ENCODE data around the gene PRPF40B. TPM values are rescaled to one million over a fixed set of nuclear protein-coding genes. Genes with fewer than 3 reads are reported as not detected.

The PRPF40B gene
- total RNA-seq, 4 donors from 2014 or later: 15.6 to 22.2 (median 17.5) TPM

DNA sequence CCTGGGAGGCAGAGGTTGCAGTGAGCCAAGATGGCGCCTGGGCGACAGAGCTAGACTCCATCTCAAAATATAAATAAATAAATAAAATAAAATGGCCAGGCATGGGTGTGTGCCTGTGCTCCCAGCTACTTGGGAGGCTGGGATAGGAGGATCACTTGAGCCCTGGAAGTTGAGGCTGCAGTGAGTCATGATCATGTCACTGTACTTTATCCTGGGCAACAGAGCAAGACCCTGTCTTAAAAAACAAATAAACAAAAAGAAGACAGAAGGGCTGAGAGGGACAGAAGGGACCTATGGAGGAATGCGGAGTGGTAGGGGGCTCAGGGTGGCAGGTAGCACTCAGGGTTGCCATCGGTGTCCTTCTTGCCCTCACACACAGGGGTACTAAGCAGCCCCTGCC lies 40.8 kb downstream of the PRPF40B start:
- 94 to 99% methylated on average over 4 of the region's 4 CpGs for whole genome bisulfite sequencing, 2 donors
- no peak for DNase-seq (ENCODE audit: low spot score in 2 of 2)
- TF ChIP-seq POLR2A (IDR thresholded peaks at IDR 0.05): no peak
- TF ChIP-seq, protein P1, sequence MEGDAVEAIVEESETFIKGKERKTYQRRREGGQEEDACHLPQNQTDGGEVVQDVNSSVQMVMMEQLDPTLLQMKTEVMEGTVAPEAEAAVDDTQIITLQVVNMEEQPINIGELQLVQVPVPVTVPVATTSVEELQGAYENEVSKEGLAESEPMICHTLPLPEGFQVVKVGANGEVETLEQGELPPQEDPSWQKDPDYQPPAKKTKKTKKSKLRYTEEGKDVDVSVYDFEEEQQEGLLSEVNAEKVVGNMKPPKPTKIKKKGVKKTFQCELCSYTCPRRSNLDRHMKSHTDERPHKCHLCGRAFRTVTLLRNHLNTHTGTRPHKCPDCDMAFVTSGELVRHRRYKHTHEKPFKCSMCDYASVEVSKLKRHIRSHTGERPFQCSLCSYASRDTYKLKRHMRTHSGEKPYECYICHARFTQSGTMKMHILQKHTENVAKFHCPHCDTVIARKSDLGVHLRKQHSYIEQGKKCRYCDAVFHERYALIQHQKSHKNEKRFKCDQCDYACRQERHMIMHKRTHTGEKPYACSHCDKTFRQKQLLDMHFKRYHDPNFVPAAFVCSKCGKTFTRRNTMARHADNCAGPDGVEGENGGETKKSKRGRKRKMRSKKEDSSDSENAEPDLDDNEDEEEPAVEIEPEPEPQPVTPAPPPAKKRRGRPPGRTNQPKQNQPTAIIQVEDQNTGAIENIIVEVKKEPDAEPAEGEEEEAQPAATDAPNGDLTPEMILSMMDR (IDR thresholded peaks at IDR 0.05): no peak
- H3K4me3 ChIP-seq (ENCODE audit: low read depth, poor library complexity, severe bottlenecking): no peak overlapping the region
- intact Hi-C loops (cut with DNase I; ENCODE audit: low total_unique reads): no loop called here

DNA sequence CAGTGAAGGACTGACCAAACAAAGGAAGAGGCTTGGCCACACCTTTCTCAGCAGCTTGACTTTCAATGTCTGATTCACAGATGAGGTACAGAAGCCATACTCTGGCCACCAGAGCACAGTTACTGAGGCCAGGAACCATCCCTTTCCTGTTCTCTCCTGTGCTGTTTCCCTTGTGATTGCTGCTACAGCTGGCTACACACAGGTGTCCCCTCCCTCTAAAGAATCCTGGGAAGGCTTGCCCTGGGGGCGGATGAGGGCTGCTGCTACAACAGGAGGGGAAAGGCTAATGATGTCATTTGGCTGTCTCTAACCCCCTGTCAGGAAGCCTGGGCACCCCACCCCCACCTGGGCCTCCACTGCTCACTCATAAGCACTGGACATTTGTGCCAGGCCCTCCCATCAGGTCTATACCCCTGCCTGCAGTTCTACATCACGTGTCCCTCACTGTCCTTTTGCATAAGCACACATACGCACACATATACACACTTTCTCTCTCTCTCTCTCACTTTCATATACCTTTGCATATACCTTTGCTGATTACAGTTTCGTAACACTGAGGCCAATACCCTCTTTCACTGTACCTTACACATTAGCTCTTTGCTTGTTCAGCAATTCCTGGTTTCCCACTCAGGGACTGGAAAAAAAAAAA lies 41.4 kb downstream of the PRPF40B start:
- DNase-seq (ENCODE audit: low spot score in 2 of 2): no peak
- WGBS, 2 donors: 90 to 99% methylated on average over 4 of the region's 4 CpGs

DNA sequence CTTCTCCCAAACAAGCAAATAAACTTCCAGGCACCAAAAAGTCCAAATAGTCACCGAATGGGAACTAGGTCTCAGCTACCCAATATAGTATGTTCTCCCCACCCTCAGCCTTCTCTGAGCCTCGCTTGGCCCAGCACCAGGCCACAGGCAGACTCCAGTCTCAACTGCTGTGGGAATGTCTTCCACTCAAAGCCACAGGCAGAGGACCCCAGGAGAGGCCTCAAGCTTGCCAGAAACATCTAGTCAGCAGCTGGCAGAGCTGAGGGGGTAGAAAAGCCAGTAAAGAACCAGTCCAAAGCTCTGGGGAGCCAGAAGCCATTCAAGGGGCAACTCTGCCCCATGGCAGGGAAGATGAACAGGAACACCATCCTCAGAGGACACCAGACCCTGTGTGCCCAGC lies 42.0 kb downstream of the PRPF40B start:
- TF ChIP-seq, protein P1 (IDR thresholded peaks at IDR 0.05): no peak
- no peak for TF ChIP-seq POLR2A (IDR thresholded peaks at IDR 0.05)
- intact Hi-C loops (cut with DNase I; ENCODE audit: low total_unique reads): no loop called here
- no peak for DNase-seq (ENCODE audit: low spot score in 2 of 2)
- 66 to 79% methylated on average over 2 of the region's 2 CpGs for WGBS, 2 donors
- H3K4me3 ChIP-seq (ENCODE audit: low read depth, poor library complexity, severe bottlenecking): no peak overlapping the region

More for the DNA sequence above, 41.4 kb downstream of the PRPF40B start:
- no peak overlapping the region for H3K4me3 ChIP-seq (ENCODE audit: low read depth, poor library complexity, severe bottlenecking)
- TF ChIP-seq, protein P1 (IDR thresholded peaks at IDR 0.05): no peak
- intact Hi-C loops (cut with DNase I; ENCODE audit: low total_unique reads): no loop called here

DNA sequence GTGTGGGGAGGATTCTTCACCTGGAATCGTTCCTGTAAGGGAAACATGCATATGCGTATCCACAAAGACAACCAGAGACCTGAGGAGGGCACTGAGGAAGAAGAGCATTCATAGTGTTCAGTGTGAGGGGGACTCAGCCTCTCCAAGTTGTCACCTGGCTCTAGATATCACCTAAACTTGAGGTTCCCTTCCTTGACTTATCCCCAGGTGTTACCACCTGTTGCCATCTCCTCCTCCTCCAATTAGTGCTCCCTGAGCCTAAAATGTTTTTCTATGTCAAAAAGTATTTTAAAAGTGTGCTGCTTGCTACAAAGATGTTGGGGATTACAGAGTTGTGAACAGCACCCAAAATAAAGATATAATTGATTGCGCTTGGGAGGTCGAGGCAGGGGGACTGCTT lies 42.8 kb downstream of the PRPF40B start:
- intact Hi-C loops (cut with DNase I; ENCODE audit: low total_unique reads): no loop called here
- no peak for TF ChIP-seq POLR2A (IDR thresholded peaks at IDR 0.05)
- TF ChIP-seq, protein P1 (IDR thresholded peaks at IDR 0.05): no peak
- no peak for DNase-seq (ENCODE audit: low spot score in 2 of 2)
- H3K4me3 ChIP-seq (ENCODE audit: low read depth, poor library complexity, severe bottlenecking): no peak overlapping the region
- WGBS, 2 donors: 89 to 97% methylated on average over 4 of the region's 4 CpGs

DNA sequence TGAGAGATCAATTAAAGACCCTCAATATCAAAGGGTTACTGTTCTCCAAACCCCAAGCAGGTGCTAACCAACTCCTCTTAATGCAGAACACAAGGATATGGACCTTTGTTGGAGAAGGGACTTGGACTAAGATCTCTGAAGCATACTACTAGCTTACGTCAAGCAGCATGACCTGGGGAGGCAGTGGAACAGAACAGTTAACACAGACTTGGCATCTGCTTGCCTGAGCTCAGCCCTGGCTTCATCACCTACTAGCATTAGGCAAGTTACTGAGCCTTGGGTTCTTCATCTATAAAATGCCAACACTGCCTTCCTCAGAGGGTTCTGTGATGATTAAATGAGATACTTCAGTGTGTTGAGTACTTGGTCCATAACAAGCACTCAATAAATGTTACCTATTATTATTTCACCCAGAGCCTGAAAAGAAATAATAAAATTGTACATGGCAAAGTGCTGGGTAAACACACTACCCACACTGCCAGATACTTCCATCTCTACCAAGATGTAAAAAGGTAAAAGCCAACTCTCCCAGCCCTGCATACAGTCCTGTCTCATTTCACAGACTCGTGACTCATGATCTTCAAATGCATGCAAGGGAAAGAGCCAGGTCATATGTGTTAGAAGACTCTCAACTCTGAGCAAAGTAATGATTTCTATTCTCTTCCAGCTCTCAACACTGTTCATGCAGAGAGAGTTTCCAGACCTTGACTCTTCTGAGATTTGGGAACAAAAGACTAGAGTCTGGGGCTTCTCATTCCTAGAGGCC lies 44.1 kb downstream of the PRPF40B start:
- WGBS, 2 donors: 95 to 97% methylated on average over 2 of the region's 2 CpGs
- intact Hi-C loops (cut with DNase I; ENCODE audit: low total_unique reads): no loop called here
- TF ChIP-seq, protein P1 (IDR thresholded peaks at IDR 0.05): no peak
- H3K4me3 ChIP-seq (ENCODE audit: low read depth, poor library complexity, severe bottlenecking): no peak overlapping the region
- no peak for DNase-seq (ENCODE audit: low spot score in 2 of 2)

Data from lower leg skin (tissue), 4 donors.